Breast epithelium (tissue), 3 donors: Measurements from ENCODE around the gene OCRL.

ENCODE experiments used
- POLR2A ChIP-seq: fragments of 450-650 bp; IDR thresholded peaks from one replicate; pipeline ENCODE4 v1.6.1; 2016; ENCODE audit warnings: antibody characterized with exemption, mild to moderate bottlenecking, moderate library complexity
- POLR2AphosphoS5 ChIP-seq, 3 donors: sonication (generic); formaldehyde crosslinking; IDR thresholded peaks; one replicate each; pipeline ENCODE4 v1.6.1; 2017; ENCODE audit warnings: antibody characterized with exemption in 3 of 3
- TF ChIP-seq, protein P1 (sequence below), 3 donors: fragments of 450-650 bp; IDR thresholded peaks; one replicate each; pipeline ENCODE4 v1.5.1; 2016 to 2017; ENCODE audit warnings: antibody characterized with exemption in 3 of 3, mild to moderate bottlenecking in 3 of 3, moderate library complexity in 3 of 3

GRCh38 chrX:129530410-129530809, 9.6 kb upstream of the OCRL start:
- TF ChIP-seq, protein P1, sequence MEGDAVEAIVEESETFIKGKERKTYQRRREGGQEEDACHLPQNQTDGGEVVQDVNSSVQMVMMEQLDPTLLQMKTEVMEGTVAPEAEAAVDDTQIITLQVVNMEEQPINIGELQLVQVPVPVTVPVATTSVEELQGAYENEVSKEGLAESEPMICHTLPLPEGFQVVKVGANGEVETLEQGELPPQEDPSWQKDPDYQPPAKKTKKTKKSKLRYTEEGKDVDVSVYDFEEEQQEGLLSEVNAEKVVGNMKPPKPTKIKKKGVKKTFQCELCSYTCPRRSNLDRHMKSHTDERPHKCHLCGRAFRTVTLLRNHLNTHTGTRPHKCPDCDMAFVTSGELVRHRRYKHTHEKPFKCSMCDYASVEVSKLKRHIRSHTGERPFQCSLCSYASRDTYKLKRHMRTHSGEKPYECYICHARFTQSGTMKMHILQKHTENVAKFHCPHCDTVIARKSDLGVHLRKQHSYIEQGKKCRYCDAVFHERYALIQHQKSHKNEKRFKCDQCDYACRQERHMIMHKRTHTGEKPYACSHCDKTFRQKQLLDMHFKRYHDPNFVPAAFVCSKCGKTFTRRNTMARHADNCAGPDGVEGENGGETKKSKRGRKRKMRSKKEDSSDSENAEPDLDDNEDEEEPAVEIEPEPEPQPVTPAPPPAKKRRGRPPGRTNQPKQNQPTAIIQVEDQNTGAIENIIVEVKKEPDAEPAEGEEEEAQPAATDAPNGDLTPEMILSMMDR (IDR thresholded peaks at IDR 0.05), result no peak
- TF ChIP-seq POLR2AphosphoS5 (IDR thresholded peaks at IDR 0.05), result no peak
- TF ChIP-seq POLR2A, result no peak
